IMR-90 (cell line): ENCODE results near the gene GMEB2. TPM values are rescaled to one million over a fixed set of nuclear protein-coding genes. Genes with fewer than 3 reads are reported as not detected.

ENCODE experiments used
- ATAC-seq: fragments of 200-7000 bp; cut with Tn5 transposase; 2 replicates; pipeline ENCODE4 v1.9.1; 2020; ENCODE audit warnings: low read depth, mild to moderate bottlenecking, moderate library complexity
- BruUV-seq: library from RNA; stranded (reverse); fragments of 400-500 nt; replicated peaks from 2 replicates; lab custom pipeline; 2021; lab: Mats Ljungman, UMichigan
- CTCF ChIA-PET: fragments of 300-600 bp; formaldehyde crosslinking; extraction: SDS; loops from one replicate; lab custom pipeline; 2021; ENCODE audit warnings: antibody characterized with exemption; lab: Yijun Ruan, JAX
- POLR2A ChIA-PET: fragments of 300-600 bp; sonication (Branson Sonifier 250); formaldehyde crosslinking; loops from one replicate; lab custom pipeline; 2022; ENCODE audit warnings: antibody characterized with exemption; ENCODE audit not compliant: unreplicated experiment; lab: Charles Lee
- DNase-seq: peaks from one replicate; pipeline ENCODE4 v3.0.0; 2013
- H2AFZ ChIP-seq: replicated peaks from 2 replicates; pipeline ENCODE3; 2013; ENCODE audit warnings: low read length, mild to moderate bottlenecking; ENCODE audit not compliant: poor library complexity
- H2AK5ac ChIP-seq: 2 replicates; pipeline ENCODE4 v1.6.1; 2013; ENCODE audit warnings: low read depth, low read length, inconsistent platforms
- H2AK9ac ChIP-seq: replicated peaks from 2 replicates; pipeline ENCODE3; 2013; ENCODE audit warnings: mild to moderate bottlenecking, low read depth, low read length, moderate library complexity; ENCODE audit not compliant: poor library complexity
- H2BK120ac ChIP-seq: 2 replicates; pipeline ENCODE4 v1.6.1; 2013; ENCODE audit warnings: low read depth, low read length, inconsistent platforms
- H2BK15ac ChIP-seq: 3 replicates; pipeline ENCODE4 v1.6.1; 2013; ENCODE audit warnings: low read depth, low read length, inconsistent platforms
- H2BK20ac ChIP-seq: 2 replicates; pipeline ENCODE4 v1.6.1; 2013; ENCODE audit warnings: low read depth, mild to moderate bottlenecking, inconsistent platforms, low read length, moderate library complexity
- H2BK5ac ChIP-seq: 2 replicates; pipeline ENCODE4 v1.6.1; 2013; ENCODE audit warnings: mild to moderate bottlenecking, low read depth, low read length, inconsistent platforms; ENCODE audit not compliant: poor library complexity, severe bottlenecking
- H3K14ac ChIP-seq: replicated peaks from 2 replicates; pipeline ENCODE4 v1.6.1; 2013; ENCODE audit warnings: low read depth, low read length, inconsistent platforms
- H3K18ac ChIP-seq: 2 replicates; pipeline ENCODE4 v1.6.1; 2013; ENCODE audit warnings: low read depth, low read length, control low read depth
- H3K23ac ChIP-seq: 2 replicates; pipeline ENCODE4 v1.6.1; 2013; ENCODE audit warnings: low read depth, low read length, inconsistent platforms
- H3K27ac ChIP-seq: 2 replicates; pipeline ENCODE4 v1.5.1; 2013; ENCODE audit warnings: mild to moderate bottlenecking, control low read depth, low read length; ENCODE audit not compliant: insufficient read depth
- H3K27me3 ChIP-seq: 2 replicates; pipeline ENCODE4 v1.6.1; 2013; ENCODE audit warnings: low read length; ENCODE audit not compliant: control insufficient read depth, insufficient read depth
- H3K36me3 ChIP-seq: 2 replicates; pipeline ENCODE4 v1.6.1; 2013; ENCODE audit warnings: low read length, mixed read lengths; ENCODE audit not compliant: control insufficient read depth, insufficient read depth
- H3K4ac ChIP-seq: 2 replicates; pipeline ENCODE4 v1.6.1; 2013; ENCODE audit warnings: low read depth, low read length, inconsistent platforms
- H3K4me1 ChIP-seq: 2 replicates; pipeline ENCODE4 v1.6.1; 2013; ENCODE audit warnings: low read length, mixed read lengths; ENCODE audit not compliant: control insufficient read depth, insufficient read depth
- H3K4me2 ChIP-seq: 2 replicates; pipeline ENCODE4 v1.6.1; 2013; ENCODE audit warnings: low read depth, mild to moderate bottlenecking, control low read depth, low read length, moderate library complexity
- H3K4me3 ChIP-seq: 2 replicates; pipeline ENCODE4 v1.5.1; 2013; ENCODE audit warnings: low read depth, mild to moderate bottlenecking, control low read depth, low read length, moderate library complexity; ENCODE audit not compliant: insufficient read depth
- H3K56ac ChIP-seq: 2 replicates; pipeline ENCODE4 v1.6.1; 2013; ENCODE audit warnings: low read length, inconsistent platforms; ENCODE audit not compliant: insufficient read depth; ENCODE audit errors: extremely low read depth
- H3K79me1 ChIP-seq, 2 experiments: 2 replicates each; pipeline ENCODE4 v1.6.1; 2013; ENCODE audit warnings: low read length in 2 of 2, inconsistent platforms in 1 of 2, low read depth in 1 of 2
- H3K9ac ChIP-seq: 2 replicates; pipeline ENCODE4 v1.6.1; 2013; ENCODE audit warnings: low read depth, low read length, control low read depth
- H3K9me1 ChIP-seq: 2 replicates; pipeline ENCODE4 v1.6.1; 2013; ENCODE audit warnings: low read length, inconsistent platforms; ENCODE audit not compliant: insufficient read depth
- H3K9me3 ChIP-seq: 2 replicates; pipeline ENCODE4 v1.6.1; 2013; ENCODE audit warnings: low read length; ENCODE audit not compliant: control insufficient read depth, insufficient read depth
- H4K20me1 ChIP-seq: 2 replicates; pipeline ENCODE4 v1.6.1; 2013; ENCODE audit warnings: low read length, inconsistent platforms; ENCODE audit not compliant: insufficient read depth
- H4K5ac ChIP-seq: 2 replicates; pipeline ENCODE4 v1.6.1; 2013; ENCODE audit warnings: mild to moderate bottlenecking, low read depth, low read length, control low read depth
- H4K8ac ChIP-seq, 2 experiments: 2 replicates each; pipeline ENCODE4 v1.6.1; 2013; ENCODE audit warnings: low read depth in 2 of 2, low read length in 2 of 2, control low read depth in 1 of 2, inconsistent platforms in 1 of 2
- H4K91ac ChIP-seq: 2 replicates; pipeline ENCODE4 v1.6.1; 2013; ENCODE audit warnings: low read depth, low read length, inconsistent platforms; ENCODE audit not compliant: insufficient read depth
- MXI1 ChIP-seq: IDR thresholded peaks from 2 replicates; pipeline ENCODE4 v1.6.1; 2012; ENCODE audit warnings: low read depth, mild to moderate bottlenecking, low read length, moderate library complexity, borderline replicate concordance
- WGBS, 2 experiments: methylation state at CpG; one replicate each; pipeline versions ENCODE4 v1.1.5 to v1.1.7; 2013; ENCODE audit warnings: missing lambda C conversion rate in 2 of 2; ENCODE audit not compliant: insufficient read length in 1 of 2; ENCODE audit errors: extremely low coverage in 2 of 2; 5-methylcytosine and 5-hydroxymethylcytosine counted together
- dilution Hi-C: fragments of 300-500 bp; cut with HindIII; formaldehyde crosslinking; loops from one replicate; pipeline ENCODE4 v1.14.3; 2018; ENCODE audit warnings: low sequenced_read_pairs; ENCODE audit not compliant: unreplicated experiment
- in situ Hi-C: fragments of 300-500 bp; cut with MboI; formaldehyde crosslinking; loops from 3 replicates; pipeline ENCODE4 v1.14.3; 2019; ENCODE audit warnings: low sequenced_read_pairs, inconsistent platforms, mixed read lengths
- intact Hi-C: fragments of 100-400 bp; cut with micrococcal nuclease; formaldehyde crosslinking; loops from 2 replicates; pipeline ENCODE4 v1.10.0; 2022
- polyA plus RNA-seq, 3 experiments: library from polyadenylated mRNA; depleted of rRNA; stranded (reverse); fragments of >200 nt; gene quantifications; 2 replicates each; pipeline ENCODE4 v1.2.3, GENCODE V29; 2012; ENCODE audit warnings: low replicate concordance in 1 of 3
- total RNA-seq: library from RNA; depleted of rRNA; stranded (reverse); fragments of >200 nt; gene quantifications from 2 replicates; pipeline ENCODE4 v1.2.3, GENCODE V29; 2012

GMEB2 gene
- total and polyA plus RNA-seq, 2 of the 4 experiments (the other 2 are of a cell fraction): 5.0 to 10.0 TPM

GRCh38 chr20:63640086-63640485 is 13.2 kb upstream of the GMEB2 start:
- WGBS, 2 experiments: no CpG with 5 or more reads among the region's 8 CpGs
- H3K9me1 ChIP-seq: no peaks in the 10 kb centered on the region
- no peak overlapping the region for H3K4me3 ChIP-seq
- no peak overlapping the region for H4K91ac ChIP-seq
- no peaks in the 10 kb centered on the region for H3K79me1 ChIP-seq
- no peaks in the 10 kb centered on the region for H3K36me3 ChIP-seq
- H2BK5ac ChIP-seq: no peak overlapping the region
- H3K4me2 ChIP-seq: no peak overlapping the region
- POLR2A ChIA-PET: no interaction called here
- no peak overlapping the region for H2AK5ac ChIP-seq
- H2AK9ac ChIP-seq: no peak overlapping the region
- ATAC-seq: no peak
- H4K5ac ChIP-seq: no peak overlapping the region
- no TSS peak for BruUV-seq
- intact Hi-C loops: no loop called here
- no peaks in the 10 kb centered on the region for H3K27me3 ChIP-seq
- H2BK20ac ChIP-seq: no peak overlapping the region
- H4K20me1 ChIP-seq: no peaks in the 10 kb centered on the region
- H3K14ac ChIP-seq: no peak overlapping the region
- H2BK120ac ChIP-seq: no peak overlapping the region
- dilution Hi-C loops: no loop called here
- in situ Hi-C loops: no loop called here
- CTCF ChIA-PET: no interaction called here
- H3K4me1 ChIP-seq: peaks cover 2% of the 10 kb centered on the region; the same call in 1 of the 2 replicates
- H2AFZ ChIP-seq: no peak overlapping the region
- no peak overlapping the region for H2BK15ac ChIP-seq
- H3K9me3 ChIP-seq: no peaks in the 10 kb centered on the region
- no peak overlapping the region for H3K27ac ChIP-seq
- no peak for TF ChIP-seq MXI1
- H3K23ac ChIP-seq: no peak overlapping the region
- H3K9ac ChIP-seq: no peak overlapping the region
- H4K8ac ChIP-seq: no peak overlapping the region
- no peak overlapping the region for H3K4ac ChIP-seq
- no peak for DNase-seq
- H3K56ac ChIP-seq: no peak overlapping the region
- no peak overlapping the region for H3K18ac ChIP-seq
